GM10266 (cell line): Measurements from ENCODE around the gene FAM193A.
"Not testable (repeated sequence)": the region's sequence is repeated elsewhere in the genome, so short reads cannot be mapped to it uniquely, and the experiment has no call there.

ENCODE experiments used
- DNase-seq: peaks from one replicate; pipeline ENCODE4 v3.0.0; 2012; ENCODE audit errors: extremely low spot score
- TF ChIP-seq, protein P1 (sequence below): IDR thresholded peaks from 2 replicates; pipeline ENCODE4 v1.5.1; 2012; ENCODE audit warnings: mild to moderate bottlenecking, low read depth; ENCODE audit not compliant: control insufficient read depth, insufficient read depth; ENCODE audit errors: missing control alignments

FAM193A gene

DNA sequence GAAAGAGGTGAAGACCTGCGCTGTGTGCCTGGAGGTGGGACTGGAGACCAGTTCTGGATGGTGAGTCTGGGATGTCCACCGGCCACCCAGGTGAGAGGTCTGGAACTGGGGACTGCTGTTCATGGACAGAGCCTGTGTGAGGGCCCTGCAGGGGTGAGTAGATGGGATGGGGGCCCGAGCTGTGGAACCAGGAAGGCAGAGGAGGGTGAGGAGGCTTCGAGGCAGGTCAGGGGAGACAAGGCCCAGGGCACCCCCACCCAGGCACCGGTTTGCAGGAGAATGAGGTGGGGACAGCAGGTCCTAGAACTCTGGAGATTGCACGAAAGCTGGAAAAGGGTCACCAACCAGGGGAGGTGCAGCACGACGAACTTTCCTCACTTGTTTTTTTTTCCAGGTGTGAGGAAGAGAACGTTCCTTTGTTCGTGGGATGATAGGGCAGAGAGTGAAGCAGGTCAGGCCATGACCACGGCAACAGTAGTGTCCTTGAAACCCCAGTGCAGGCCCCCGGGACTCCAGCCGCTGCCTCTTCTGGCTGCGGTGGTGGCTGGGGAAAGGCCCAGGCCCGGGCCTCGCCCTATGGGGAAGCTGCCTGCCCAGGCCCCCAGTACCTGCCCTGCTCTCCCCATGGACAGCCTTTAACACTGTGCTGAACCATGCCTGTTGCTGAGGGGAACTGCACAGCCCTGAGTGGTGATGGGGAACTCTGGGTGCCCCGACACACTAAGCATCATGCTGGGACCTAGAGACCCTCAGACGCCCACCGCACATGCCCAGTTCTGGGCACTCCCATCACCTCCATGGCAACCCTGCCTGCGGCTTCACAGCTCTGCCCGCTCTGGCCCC is 196.8 kb downstream of the FAM193A start:
- TF ChIP-seq, protein P1, sequence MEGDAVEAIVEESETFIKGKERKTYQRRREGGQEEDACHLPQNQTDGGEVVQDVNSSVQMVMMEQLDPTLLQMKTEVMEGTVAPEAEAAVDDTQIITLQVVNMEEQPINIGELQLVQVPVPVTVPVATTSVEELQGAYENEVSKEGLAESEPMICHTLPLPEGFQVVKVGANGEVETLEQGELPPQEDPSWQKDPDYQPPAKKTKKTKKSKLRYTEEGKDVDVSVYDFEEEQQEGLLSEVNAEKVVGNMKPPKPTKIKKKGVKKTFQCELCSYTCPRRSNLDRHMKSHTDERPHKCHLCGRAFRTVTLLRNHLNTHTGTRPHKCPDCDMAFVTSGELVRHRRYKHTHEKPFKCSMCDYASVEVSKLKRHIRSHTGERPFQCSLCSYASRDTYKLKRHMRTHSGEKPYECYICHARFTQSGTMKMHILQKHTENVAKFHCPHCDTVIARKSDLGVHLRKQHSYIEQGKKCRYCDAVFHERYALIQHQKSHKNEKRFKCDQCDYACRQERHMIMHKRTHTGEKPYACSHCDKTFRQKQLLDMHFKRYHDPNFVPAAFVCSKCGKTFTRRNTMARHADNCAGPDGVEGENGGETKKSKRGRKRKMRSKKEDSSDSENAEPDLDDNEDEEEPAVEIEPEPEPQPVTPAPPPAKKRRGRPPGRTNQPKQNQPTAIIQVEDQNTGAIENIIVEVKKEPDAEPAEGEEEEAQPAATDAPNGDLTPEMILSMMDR = no peak

DNA sequence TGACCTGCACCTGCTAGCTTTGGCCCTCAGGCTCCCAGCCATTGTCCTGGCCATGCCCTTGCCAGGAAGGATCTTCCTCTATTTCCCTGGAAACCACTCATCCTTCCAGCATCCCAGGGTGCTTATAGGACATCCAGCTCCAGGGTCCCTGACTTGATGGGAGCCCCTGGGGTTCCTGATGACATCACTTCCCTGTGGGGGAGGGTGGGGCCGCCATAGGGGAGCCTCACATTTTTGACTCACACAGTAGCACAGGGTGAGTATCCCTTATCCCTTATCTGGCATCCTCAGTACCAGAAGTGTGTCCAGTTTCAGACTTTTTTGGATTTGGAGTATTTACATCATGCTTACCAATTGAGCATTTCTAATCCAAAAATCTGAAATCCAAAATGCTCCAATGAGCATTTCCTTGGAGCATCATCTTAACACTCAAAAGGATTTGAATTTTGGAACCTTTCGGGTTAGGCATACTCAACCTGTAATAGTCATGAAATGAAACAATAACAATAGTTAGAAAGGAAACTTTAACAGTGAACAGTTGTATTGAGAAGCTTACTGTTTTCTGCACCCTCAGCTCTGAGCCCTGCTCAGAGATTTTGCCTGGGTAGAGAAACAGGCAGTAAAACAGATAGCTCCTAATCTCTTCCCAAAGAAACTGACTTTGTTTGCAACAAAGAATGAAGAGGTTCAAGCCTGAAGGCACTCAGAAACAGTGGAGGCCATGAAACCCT is 197.6 kb downstream of the FAM193A start:
- DNase-seq = no peak
- TF ChIP-seq, protein P1 = no peak

More for the DNA sequence above, 196.8 kb downstream of the FAM193A start:
- DNase-seq = no peak

DNA sequence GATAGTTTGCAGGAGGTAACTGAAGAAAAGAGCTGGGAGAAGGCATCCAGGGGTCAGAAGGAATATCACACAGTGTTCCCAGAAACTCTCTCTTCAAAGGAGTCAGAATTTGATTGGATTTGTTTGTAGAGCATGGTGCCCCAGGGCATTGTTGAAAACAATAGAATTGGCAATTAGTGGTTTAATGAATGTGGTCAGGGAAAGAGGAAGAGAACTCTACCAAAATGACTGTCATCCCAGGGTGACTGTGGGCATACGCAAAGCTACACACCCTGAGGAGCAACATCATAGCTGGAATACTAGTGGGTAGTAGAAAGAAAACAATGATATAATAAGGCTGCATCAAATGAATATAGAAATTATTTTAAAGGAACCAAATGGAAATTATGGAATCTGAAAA is 198.2 kb downstream of the FAM193A start:
- TF ChIP-seq, protein P1 = no peak
- DNase-seq = no peak

DNA sequence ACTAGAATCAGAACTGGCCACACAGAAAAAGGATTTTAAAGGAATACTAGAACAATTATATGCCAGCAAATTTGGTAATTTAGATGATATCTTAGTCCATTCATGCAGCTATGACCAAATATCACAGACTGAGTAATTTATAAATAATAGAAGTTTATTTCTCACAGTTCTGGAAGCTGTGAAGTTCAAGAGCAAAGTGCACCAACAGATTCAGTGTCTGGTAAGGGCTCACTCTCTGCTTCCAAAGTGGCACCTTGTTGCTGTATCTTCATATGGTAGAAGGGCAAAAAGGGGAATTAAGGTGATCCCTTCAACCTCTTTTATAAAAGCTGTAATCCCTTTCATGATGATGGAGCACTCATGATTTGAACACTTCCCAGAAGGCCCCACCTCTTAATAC is 199.4 kb downstream of the FAM193A start:
- DNase-seq = no peak
- TF ChIP-seq, protein P1 = no peak

DNA sequence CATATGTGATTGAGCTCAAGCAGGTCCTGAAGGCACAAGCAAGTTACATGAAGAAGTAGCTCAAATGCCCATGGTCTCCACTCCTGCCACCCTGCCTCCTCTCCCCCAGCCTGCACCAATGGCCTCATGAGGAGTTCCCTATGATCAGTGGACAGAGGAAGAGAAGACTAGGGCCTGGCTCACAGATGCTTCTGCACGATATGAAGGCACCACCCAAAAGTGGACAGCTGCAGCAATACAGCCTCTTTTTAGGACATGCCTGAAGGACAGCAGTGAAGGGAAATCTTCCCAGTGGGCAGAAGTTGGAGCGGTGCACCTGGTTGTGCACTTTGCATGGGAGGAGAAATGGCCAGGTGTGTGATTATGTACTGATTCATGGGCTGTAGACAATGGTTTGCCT is 201.8 kb downstream of the FAM193A start:
- DNase-seq = not testable (repeated sequence)

- no peak for DNase-seq
Observed at GRCh38 chr4:2741626-2742025, 205.2 kb downstream of the FAM193A start.

GRCh38 chr4:2742081-2742822 is 205.8 kb downstream of the FAM193A start:
- DNase-seq = no peak
- TF ChIP-seq, protein P1 = no peak

More at GRCh38 chr4:2741626-2742025, 205.2 kb downstream of the FAM193A start:
- TF ChIP-seq, protein P1 = no peak
